Prostate gland (tissue), 2 donors: ENCODE data around the gene CRTAC1. TPM values are rescaled to one million over a fixed set of nuclear protein-coding genes. Genes with fewer than 3 reads are reported as not detected.

Source experiments
- DNase-seq: peaks from one replicate; pipeline ENCODE4 v3.0.0-alpha.2; 2019; ENCODE audit warnings: low spot score
- H3K27ac ChIP-seq, 2 donors: fragments of 200-600 bp; sonication (generic); 2 replicates each; pipeline ENCODE4 v1.5.1; 2017 to 2019
- H3K27me3 ChIP-seq: fragments of 200-600 bp; sonication (generic); replicated peaks from 2 replicates; pipeline ENCODE4 v1.5.1; 2019; ENCODE audit not compliant: insufficient read depth
- H3K36me3 ChIP-seq, 2 donors: fragments of 200-600 bp; sonication (generic); 1 replicate in 1 of 2; 2 replicates in 1 of 2; pipeline versions ENCODE4 v1.5.1 to v1.8.1; 2017 to 2019
- H3K4me1 ChIP-seq: fragments of 200-600 bp; sonication (generic); replicated peaks from 2 replicates; pipeline ENCODE4 v1.5.1; 2019
- H3K4me3 ChIP-seq, 2 donors: fragments of 200-600 bp; sonication (generic); 2 replicates each; pipeline ENCODE4 v1.5.1; 2017 to 2019
- H3K9me3 ChIP-seq: fragments of 200-600 bp; sonication (generic); 2 replicates; pipeline ENCODE4 v1.5.1; 2017
- POLR2A ChIP-seq: fragments of 450-650 bp; IDR thresholded peaks from one replicate; pipeline ENCODE4 v1.6.1; 2016; ENCODE audit warnings: antibody characterized with exemption, mild to moderate bottlenecking
- POLR2AphosphoS5 ChIP-seq: sonication (generic); formaldehyde crosslinking; IDR thresholded peaks from one replicate; pipeline ENCODE4 v1.6.1; 2017; ENCODE audit warnings: antibody characterized with exemption
- WGBS: methylation state at CpG from one replicate; pipeline ENCODE4 v1.1.5; 2018; 5-methylcytosine and 5-hydroxymethylcytosine counted together
- intact Hi-C: fragments of 100-400 bp; cut with DNase I; formaldehyde crosslinking; loops from one replicate; pipeline ENCODE4 v1.14.2; 2022
- total RNA-seq, 2 donors: library from RNA; depleted of rRNA; stranded (reverse); fragments of >200 nt; gene quantifications; one replicate each; pipeline ENCODE4 v1.1.0, GENCODE V29; 2016
- TF ChIP-seq, protein P1 (sequence below), 4 experiments: fragments of 200-600 bp in 2 of 4; fragments of 450-650 bp in 2 of 4; sonication (generic) in 2 of 4; IDR thresholded peaks; 1 replicate in 3 of 4; 2 replicates in 1 of 4; pipeline ENCODE4 v1.5.1; 2016 to 2019; ENCODE audit warnings: antibody characterized with exemption in 4 of 4, mild to moderate bottlenecking in 2 of 4, moderate library complexity in 2 of 4

The CRTAC1 gene
- total RNA-seq, 2 donors from 2014 or later = 3.8 to 8.9 TPM

GRCh38 chr10:97943294-97943693 lies 87.1 kb downstream of the CRTAC1 start:
- WGBS = 78% methylated on average over 2 of the region's 2 CpGs
- no peak for DNase-seq

GRCh38 chr10:97940534-97940933 lies 89.9 kb downstream of the CRTAC1 start:
- intact Hi-C loops = no loop called here
- TF ChIP-seq POLR2A = no peak
- no peak for TF ChIP-seq POLR2AphosphoS5
- TF ChIP-seq, protein P1, sequence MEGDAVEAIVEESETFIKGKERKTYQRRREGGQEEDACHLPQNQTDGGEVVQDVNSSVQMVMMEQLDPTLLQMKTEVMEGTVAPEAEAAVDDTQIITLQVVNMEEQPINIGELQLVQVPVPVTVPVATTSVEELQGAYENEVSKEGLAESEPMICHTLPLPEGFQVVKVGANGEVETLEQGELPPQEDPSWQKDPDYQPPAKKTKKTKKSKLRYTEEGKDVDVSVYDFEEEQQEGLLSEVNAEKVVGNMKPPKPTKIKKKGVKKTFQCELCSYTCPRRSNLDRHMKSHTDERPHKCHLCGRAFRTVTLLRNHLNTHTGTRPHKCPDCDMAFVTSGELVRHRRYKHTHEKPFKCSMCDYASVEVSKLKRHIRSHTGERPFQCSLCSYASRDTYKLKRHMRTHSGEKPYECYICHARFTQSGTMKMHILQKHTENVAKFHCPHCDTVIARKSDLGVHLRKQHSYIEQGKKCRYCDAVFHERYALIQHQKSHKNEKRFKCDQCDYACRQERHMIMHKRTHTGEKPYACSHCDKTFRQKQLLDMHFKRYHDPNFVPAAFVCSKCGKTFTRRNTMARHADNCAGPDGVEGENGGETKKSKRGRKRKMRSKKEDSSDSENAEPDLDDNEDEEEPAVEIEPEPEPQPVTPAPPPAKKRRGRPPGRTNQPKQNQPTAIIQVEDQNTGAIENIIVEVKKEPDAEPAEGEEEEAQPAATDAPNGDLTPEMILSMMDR (IDR thresholded peaks at IDR 0.05) = no peak
- no peak for DNase-seq
- Histone ChIP-seq H3K4me1 (no peaks in the 10 kb centered on the region), H3K9me3 (no peaks in the 10 kb centered on the region), H3K36me3 (no peaks in the 10 kb centered on the region), H3K4me3 (no peak overlapping the region), H3K27me3 (no peaks in the 10 kb centered on the region), H3K27ac (no peak overlapping the region)
- WGBS = 45% methylated on average over 6 of the region's 6 CpGs

More at GRCh38 chr10:97943294-97943693, 87.1 kb downstream of the CRTAC1 start:
- H3K9me3 ChIP-seq = no peaks in the 10 kb centered on the region
- no peaks in the 10 kb centered on the region for H3K36me3 ChIP-seq
- no peak overlapping the region for H3K4me3 ChIP-seq
- no peaks in the 10 kb centered on the region for H3K27me3 ChIP-seq
- intact Hi-C loops = no loop called here
- H3K27ac ChIP-seq = no peak overlapping the region
- no peaks in the 10 kb centered on the region for H3K4me1 ChIP-seq
- no peak for TF ChIP-seq POLR2AphosphoS5
- TF ChIP-seq POLR2A = no peak
- TF ChIP-seq, protein P1 (IDR thresholded peaks at IDR 0.05) = no peak

- Histone ChIP-seq H3K4me1 (no peaks in the 10 kb centered on the region), H3K4me3 (no peak overlapping the region), H3K36me3 (no peaks in the 10 kb centered on the region), H3K27me3 (no peaks in the 10 kb centered on the region), H3K9me3 (no peaks in the 10 kb centered on the region), H3K27ac (no peak overlapping the region)
- intact Hi-C loops = no loop called here
- DNase-seq = no peak
- TF ChIP-seq POLR2A = no peak
- 31% methylated on average over 5 of the region's 5 CpGs for WGBS
Observed at GRCh38 chr10:97939446-97939990, 90.9 kb downstream of the CRTAC1 start.

- H3K27me3 ChIP-seq = no peaks in the 10 kb centered on the region
Observed at GRCh38 chr10:97937928-97938327, 92.5 kb downstream of the CRTAC1 start.

DNA sequence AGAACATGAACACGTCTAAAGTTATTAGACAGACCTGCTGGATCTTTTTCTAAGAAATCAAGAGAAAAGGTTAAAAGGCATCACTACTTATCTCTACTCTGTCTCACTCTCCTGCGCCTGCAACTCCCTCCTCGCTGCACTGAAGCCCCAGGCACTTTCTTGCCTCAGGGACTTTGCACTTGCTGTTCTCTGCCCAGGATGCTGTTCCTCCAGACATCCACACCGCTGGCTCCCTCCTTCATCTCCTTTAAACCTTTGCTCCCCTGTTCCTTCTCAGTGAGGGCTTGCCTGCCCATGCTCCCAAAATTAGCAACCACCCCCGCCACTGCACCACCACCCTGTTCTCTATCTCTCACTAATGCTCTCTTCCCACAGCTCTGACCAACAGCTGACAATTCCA lies 93.4 kb downstream of the CRTAC1 start:
- Histone ChIP-seq H3K27ac (no peak overlapping the region), H3K4me3 (no peak overlapping the region), H3K36me3 (no peaks in the 10 kb centered on the region), H3K4me1 (no peaks in the 10 kb centered on the region), H3K27me3 (no peaks in the 10 kb centered on the region), H3K9me3 (no peaks in the 10 kb centered on the region)
- intact Hi-C loops = no loop called here
- WGBS = 77% methylated on average over 5 of the region's 5 CpGs
- no peak for DNase-seq
- TF ChIP-seq POLR2A = no peak
- TF ChIP-seq POLR2AphosphoS5 = no peak
- TF ChIP-seq, protein P1 (IDR thresholded peaks at IDR 0.05) = no peak

More at GRCh38 chr10:97937928-97938327, 92.5 kb downstream of the CRTAC1 start:
- TF ChIP-seq, protein P1 (IDR thresholded peaks at IDR 0.05) = no peak
- TF ChIP-seq POLR2A (no peak), POLR2AphosphoS5 (no peak)
- intact Hi-C loops = no loop called here
- Histone ChIP-seq H3K27ac (no peak overlapping the region), H3K4me3 (no peak overlapping the region), H3K9me3 (no peaks in the 10 kb centered on the region), H3K36me3 (no peaks in the 10 kb centered on the region), H3K4me1 (no peaks in the 10 kb centered on the region)
- 63% methylated on average over 8 of the region's 8 CpGs for WGBS
- no peak for DNase-seq
